GM12891 (cell line): ENCODE data around the gene ANKRD44.

Source experiments
- PAX5 ChIP-seq: IDR thresholded peaks from 2 replicates; pipeline ENCODE4 v1.6.1; 2011; ENCODE audit warnings: low read length, moderate library complexity, mild to moderate bottlenecking; ENCODE audit not compliant: insufficient read depth, severe bottlenecking
- POLR2A ChIP-seq: IDR thresholded peaks from 2 replicates; pipeline ENCODE4 v1.6.1; 2011; ENCODE audit warnings: low read depth, low read length, control low read depth
- POLR2AphosphoS5 ChIP-seq: IDR thresholded peaks from 2 replicates; pipeline ENCODE4 v1.6.1; 2011; ENCODE audit warnings: low read depth, low read length, control low read depth

GRCh38 chr2:197340591-197340990 is 30.0 kb upstream of the ANKRD44 start:
- TF ChIP-seq POLR2AphosphoS5 (no peak), PAX5 (no peak), POLR2A (no peak)
